Loucy (cell line): Measurements from ENCODE around the gene FMNL2.

ENCODE experiments used
- H2AFZ ChIP-seq: fragments of 200-600 bp; sonication (generic); 2 replicates; pipeline ENCODE4 v1.6.0; 2016; ENCODE audit warnings: antibody characterized with exemption, mild to moderate bottlenecking, low read length, moderate library complexity
- H3F3A ChIP-seq: fragments of 200-600 bp; 2 replicates; pipeline ENCODE4 v1.6.0; 2016; ENCODE audit warnings: antibody characterized with exemption, low read depth, mild to moderate bottlenecking
- H3K27me3 ChIP-seq: fragments of 200-600 bp; sonication (generic); 2 replicates; pipeline ENCODE4 v1.6.1; 2014; ENCODE audit warnings: low read length, mild to moderate bottlenecking; ENCODE audit not compliant: insufficient read depth, poor library complexity, severe bottlenecking
- H3K36me3 ChIP-seq: fragments of 200-600 bp; sonication (generic); 2 replicates; pipeline ENCODE4 v1.6.1; 2016; ENCODE audit warnings: low read length; ENCODE audit not compliant: insufficient read depth
- H3K4me1 ChIP-seq: fragments of 200-600 bp; sonication (generic); 2 replicates; pipeline ENCODE4 v1.5.1; 2014; ENCODE audit warnings: low read length, mild to moderate bottlenecking; ENCODE audit not compliant: insufficient read depth, poor library complexity, severe bottlenecking
- H3K4me2 ChIP-seq: fragments of 200-600 bp; sonication (generic); 2 replicates; pipeline ENCODE4 v1.6.0; 2014; ENCODE audit warnings: antibody characterized with exemption, low read length, low read depth, mild to moderate bottlenecking; ENCODE audit not compliant: poor library complexity, severe bottlenecking
- H3K4me3 ChIP-seq: fragments of 200-600 bp; sonication (generic); 2 replicates; pipeline ENCODE4 v1.5.1; 2014; ENCODE audit warnings: low read length, mild to moderate bottlenecking, mixed read lengths; ENCODE audit not compliant: poor library complexity, severe bottlenecking
- H3K79me2 ChIP-seq: fragments of 200-600 bp; sonication (generic); 2 replicates; pipeline ENCODE4 v1.6.1; 2014; ENCODE audit warnings: low read length; ENCODE audit not compliant: insufficient read depth
- H3K9ac ChIP-seq: fragments of 200-600 bp; sonication (generic); 2 replicates; pipeline ENCODE4 v1.6.0; 2014; ENCODE audit warnings: mild to moderate bottlenecking, low read depth, low read length, moderate library complexity; ENCODE audit not compliant: poor library complexity, severe bottlenecking
- H3K9me2 ChIP-seq: fragments of 200-600 bp; sonication (generic); replicated peaks from 2 replicates; pipeline ENCODE4 v1.6.1; 2016; ENCODE audit warnings: low read depth, low read length, mixed read lengths
- H3K9me3 ChIP-seq: fragments of 200-600 bp; sonication (generic); 2 replicates; pipeline ENCODE4 v1.6.1; 2014; ENCODE audit warnings: mild to moderate bottlenecking, antibody characterized with exemption, low read length, low read depth; ENCODE audit not compliant: insufficient read depth
- H4K20me1 ChIP-seq: fragments of 200-600 bp; sonication (generic); 2 replicates; pipeline ENCODE4 v1.6.0; 2014; ENCODE audit warnings: antibody characterized with exemption, low read length, mild to moderate bottlenecking; ENCODE audit not compliant: insufficient read depth, poor library complexity, severe bottlenecking
- CTCF ChIP-seq: fragments of 200-600 bp; sonication (generic); conservative IDR thresholded peaks from 2 replicates; pipeline ENCODE4 v1.5.1; 2014; ENCODE audit warnings: mild to moderate bottlenecking, antibody characterized with exemption, low read length
- EZH2phosphoT487 ChIP-seq: fragments of 200-600 bp; IDR thresholded peaks from 2 replicates; pipeline ENCODE4 v1.6.1; 2018; ENCODE audit warnings: antibody characterized with exemption, mild to moderate bottlenecking, moderate library complexity, borderline replicate concordance

The FMNL2 gene

GRCh38 chr2:152335016-152335725, at the start of gene FMNL2:
Gene FMNL2, plus strand, starts transcription at chr2:152335174.
- Histone ChIP-seq H3K27me3 (no peaks in the 10 kb centered on the region), H3K36me3 (no peaks in the 10 kb centered on the region), H3F3A (no peaks in the 10 kb centered on the region), H3K9me2 (no peaks in the 10 kb centered on the region), H3K9ac (no peak within 1 kb of the TSS), H3K79me2 (no peaks in the 10 kb centered on the region), H3K4me3 (no peak within 1 kb of the TSS), H3K4me1 (no peaks in the 10 kb centered on the region), H4K20me1 (no peaks in the 10 kb centered on the region), H3K9me3 (no peaks in the 10 kb centered on the region), H2AFZ (no peak within 1 kb of the TSS), H3K4me2 (no peak within 1 kb of the TSS)
- no peak for TF ChIP-seq CTCF
- no peak for TF ChIP-seq EZH2phosphoT487

- Histone ChIP-seq H3K79me2 (no peaks in the 10 kb centered on the region), H3K27me3 (no peaks in the 10 kb centered on the region), H3K36me3 (no peaks in the 10 kb centered on the region), H3K9me2 (no peaks in the 10 kb centered on the region), H3K4me2 (no peak overlapping the region), H2AFZ (no peak overlapping the region), H4K20me1 (no peaks in the 10 kb centered on the region), H3K4me3 (no peak overlapping the region), H3K9me3 (no peaks in the 10 kb centered on the region), H3K4me1 (no peaks in the 10 kb centered on the region), H3F3A (no peaks in the 10 kb centered on the region), H3K9ac (no peak overlapping the region)
- no peak for TF ChIP-seq CTCF
- no peak for TF ChIP-seq EZH2phosphoT487
These were observed 42.0 kb upstream of the FMNL2 start for GRCh38 chr2:152292991-152293390.

- H3K9ac ChIP-seq, result no peak overlapping the region
- TF ChIP-seq CTCF (no peak), EZH2phosphoT487 (no peak)
- H3K4me2 ChIP-seq, result no peak overlapping the region
- no peaks in the 10 kb centered on the region for H3F3A ChIP-seq
- no peaks in the 10 kb centered on the region for H3K79me2 ChIP-seq
- H3K9me2 ChIP-seq, result no peaks in the 10 kb centered on the region
- H3K4me1 ChIP-seq, result no peaks in the 10 kb centered on the region
- no peak overlapping the region for H3K4me3 ChIP-seq
- no peak overlapping the region for H2AFZ ChIP-seq
- H3K36me3 ChIP-seq, result no peaks in the 10 kb centered on the region
- H4K20me1 ChIP-seq, result no peaks in the 10 kb centered on the region
- no peaks in the 10 kb centered on the region for H3K9me3 ChIP-seq
- H3K27me3 ChIP-seq, result no peaks in the 10 kb centered on the region
These were observed 37.3 kb upstream of the FMNL2 start for GRCh38 chr2:152297715-152298114.
